Retinal pigment epithelial cell (primary cell): ENCODE measurements around the gene TOR4A.

Source experiments
- DNase-seq: peaks from one replicate; pipeline ENCODE4 v3.0.0-alpha.2; 2010; ENCODE audit warnings: low read depth
- H3K4me3 ChIP-seq: 2 replicates; pipeline ENCODE4 v1.5.1; 2011; ENCODE audit warnings: mild to moderate bottlenecking, low read length, control low read depth, moderate library complexity
- TF ChIP-seq, protein P1 (sequence below): conservative IDR thresholded peaks from 2 replicates; pipeline ENCODE4 v1.5.1; 2011; ENCODE audit warnings: low read depth, low read length, control low read depth, inconsistent platforms

The TOR4A gene

GRCh38 chr9:137330689-137331088 lies 53.2 kb downstream of the TOR4A start:
- H3K4me3 ChIP-seq = no peak overlapping the region
- TF ChIP-seq, protein P1, sequence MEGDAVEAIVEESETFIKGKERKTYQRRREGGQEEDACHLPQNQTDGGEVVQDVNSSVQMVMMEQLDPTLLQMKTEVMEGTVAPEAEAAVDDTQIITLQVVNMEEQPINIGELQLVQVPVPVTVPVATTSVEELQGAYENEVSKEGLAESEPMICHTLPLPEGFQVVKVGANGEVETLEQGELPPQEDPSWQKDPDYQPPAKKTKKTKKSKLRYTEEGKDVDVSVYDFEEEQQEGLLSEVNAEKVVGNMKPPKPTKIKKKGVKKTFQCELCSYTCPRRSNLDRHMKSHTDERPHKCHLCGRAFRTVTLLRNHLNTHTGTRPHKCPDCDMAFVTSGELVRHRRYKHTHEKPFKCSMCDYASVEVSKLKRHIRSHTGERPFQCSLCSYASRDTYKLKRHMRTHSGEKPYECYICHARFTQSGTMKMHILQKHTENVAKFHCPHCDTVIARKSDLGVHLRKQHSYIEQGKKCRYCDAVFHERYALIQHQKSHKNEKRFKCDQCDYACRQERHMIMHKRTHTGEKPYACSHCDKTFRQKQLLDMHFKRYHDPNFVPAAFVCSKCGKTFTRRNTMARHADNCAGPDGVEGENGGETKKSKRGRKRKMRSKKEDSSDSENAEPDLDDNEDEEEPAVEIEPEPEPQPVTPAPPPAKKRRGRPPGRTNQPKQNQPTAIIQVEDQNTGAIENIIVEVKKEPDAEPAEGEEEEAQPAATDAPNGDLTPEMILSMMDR = no peak
- no peak for DNase-seq

- no peak for DNase-seq
- TF ChIP-seq, protein P1 = no peak
- H3K4me3 ChIP-seq = no peak overlapping the region
These were observed 54.4 kb downstream of the TOR4A start for GRCh38 chr9:137331929-137332328.
